GM18520 (cell line): ENCODE results near the gene ADCY6.

ENCODE experiments used
- ATAC-seq: cut with Tn5 transposase; IDR thresholded peaks from one replicate; pipeline ENCODE4 v1.9.1; 2021; ENCODE audit not compliant: unreplicated experiment

The ADCY6 gene

DNA sequence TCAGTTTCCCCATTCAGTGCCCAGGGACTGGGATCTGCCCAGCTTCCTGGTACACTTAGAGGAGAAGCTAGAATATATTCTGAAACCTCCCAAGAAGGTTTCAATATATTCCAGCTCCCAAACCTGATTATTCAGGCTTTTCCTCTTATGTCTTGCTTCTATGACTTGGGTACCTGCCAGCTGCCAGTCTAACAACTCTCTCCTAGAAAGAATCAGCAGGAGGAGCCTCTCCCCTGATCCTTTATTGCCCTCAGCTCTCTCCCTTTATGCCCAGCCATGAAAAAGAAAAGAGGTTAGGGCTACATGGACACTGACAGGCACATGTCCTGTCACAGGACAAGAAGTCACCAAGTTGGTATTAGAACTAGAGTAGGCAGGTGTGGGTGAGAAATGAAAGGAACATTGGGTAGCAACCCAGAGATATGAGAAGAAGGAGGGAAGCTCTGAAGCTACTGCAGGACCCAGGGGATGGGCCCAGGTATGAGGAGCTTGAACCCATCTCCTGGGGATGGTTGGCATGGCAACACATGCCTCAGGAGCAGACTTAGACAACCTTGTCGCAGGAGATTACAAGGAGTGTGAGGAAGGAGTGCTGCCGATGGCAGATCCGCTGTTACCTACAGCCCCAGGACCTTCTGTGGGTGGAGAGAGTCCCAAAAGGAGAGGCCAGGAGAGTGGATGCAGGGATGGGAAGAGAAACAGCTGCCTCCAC is 27.4 kb upstream of the ADCY6 start:
- no peak for ATAC-seq

DNA sequence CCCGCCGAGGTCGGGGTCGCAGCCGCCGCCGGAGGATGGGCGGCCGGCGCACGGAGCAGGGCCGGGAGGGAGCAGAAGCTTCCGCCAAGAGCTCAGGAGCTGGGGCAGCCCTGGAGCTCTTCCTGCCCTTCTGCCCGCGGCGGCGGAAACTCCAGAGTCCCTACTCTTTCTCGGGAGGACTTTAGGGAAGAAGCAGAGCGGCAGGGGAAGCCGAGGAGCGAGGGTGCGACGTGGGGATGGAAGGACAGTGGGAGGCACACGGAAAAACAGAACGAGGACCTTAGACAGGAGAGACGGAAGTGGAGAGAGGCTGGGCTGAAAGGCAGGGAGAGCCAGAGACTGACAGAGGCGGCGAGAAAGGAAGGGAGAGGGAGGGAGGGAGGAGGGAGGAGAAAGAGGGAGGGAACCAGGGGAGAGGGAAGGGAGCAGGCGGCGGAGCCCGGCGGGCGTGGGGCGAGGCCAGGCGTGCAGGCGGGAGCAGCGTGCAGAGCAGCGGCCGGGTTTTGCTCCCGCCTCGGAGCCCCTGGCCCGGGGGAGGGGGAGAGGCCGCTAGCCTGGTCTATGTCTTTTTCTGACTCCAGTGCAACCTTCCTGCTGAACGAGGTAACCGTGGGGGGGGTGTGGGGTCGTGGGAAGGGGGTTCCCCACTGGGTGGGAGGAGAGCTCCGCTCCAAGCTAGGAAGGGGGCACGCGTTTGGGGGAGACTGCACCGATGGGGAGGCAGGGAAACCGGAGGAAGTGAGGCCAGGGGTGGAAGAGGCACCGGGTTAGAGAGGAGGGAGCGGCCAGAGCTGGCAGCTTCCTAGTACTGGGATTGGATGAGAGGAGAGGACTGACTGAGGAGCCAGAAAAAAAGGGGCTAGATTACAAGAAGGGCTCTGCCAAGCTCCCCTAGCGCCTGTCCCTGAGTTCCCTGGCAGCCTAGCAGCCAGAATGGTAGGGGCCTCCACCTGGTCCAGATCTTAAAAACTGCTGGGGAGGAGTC is 26.5 kb upstream of the ADCY6 start:
- ATAC-seq, result no peak

DNA sequence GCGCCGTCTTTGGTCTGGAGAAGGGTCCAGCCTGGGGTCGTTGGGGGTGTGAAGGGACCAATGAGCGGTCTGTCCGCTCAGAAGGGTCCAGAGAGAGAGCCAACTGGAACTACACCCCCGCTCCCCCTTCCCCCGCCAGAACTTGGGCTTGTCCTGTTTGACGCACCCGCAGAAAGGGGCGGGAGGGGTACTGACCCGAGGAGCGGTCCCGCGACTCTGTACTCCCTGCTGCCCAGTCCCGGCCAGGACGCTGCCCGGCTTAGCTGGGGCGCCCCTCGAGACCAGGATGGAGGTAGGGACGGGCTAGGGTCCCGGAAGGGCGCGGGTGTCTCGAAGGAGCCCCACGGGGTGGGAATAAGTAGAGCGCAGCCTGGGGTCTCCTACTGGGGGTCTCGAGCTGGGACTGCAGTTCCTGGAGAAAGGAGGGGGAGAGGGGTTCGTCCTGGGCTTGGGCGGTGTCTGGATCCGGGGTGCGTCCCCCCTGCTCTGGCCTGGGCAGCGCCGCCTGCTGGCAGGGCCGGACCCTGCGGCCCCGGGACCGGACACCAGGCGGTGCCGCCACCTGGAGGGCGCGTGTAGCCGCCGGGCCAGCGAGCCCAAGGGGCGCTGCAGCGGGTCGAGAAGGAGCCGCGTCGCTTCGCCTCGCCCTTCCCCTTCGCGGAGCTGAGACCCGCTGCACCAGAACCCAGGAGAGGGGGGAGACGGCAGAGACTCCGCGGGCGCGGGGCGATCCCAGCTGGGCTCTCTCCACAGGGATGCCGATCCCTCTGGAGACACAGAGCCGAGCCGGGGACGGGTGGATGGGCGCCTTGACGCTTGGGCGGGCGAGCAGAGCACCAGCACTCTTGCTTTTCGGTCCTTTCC is 25.6 kb upstream of the ADCY6 start:
- peak; percentile 55 for ATAC-seq

DNA sequence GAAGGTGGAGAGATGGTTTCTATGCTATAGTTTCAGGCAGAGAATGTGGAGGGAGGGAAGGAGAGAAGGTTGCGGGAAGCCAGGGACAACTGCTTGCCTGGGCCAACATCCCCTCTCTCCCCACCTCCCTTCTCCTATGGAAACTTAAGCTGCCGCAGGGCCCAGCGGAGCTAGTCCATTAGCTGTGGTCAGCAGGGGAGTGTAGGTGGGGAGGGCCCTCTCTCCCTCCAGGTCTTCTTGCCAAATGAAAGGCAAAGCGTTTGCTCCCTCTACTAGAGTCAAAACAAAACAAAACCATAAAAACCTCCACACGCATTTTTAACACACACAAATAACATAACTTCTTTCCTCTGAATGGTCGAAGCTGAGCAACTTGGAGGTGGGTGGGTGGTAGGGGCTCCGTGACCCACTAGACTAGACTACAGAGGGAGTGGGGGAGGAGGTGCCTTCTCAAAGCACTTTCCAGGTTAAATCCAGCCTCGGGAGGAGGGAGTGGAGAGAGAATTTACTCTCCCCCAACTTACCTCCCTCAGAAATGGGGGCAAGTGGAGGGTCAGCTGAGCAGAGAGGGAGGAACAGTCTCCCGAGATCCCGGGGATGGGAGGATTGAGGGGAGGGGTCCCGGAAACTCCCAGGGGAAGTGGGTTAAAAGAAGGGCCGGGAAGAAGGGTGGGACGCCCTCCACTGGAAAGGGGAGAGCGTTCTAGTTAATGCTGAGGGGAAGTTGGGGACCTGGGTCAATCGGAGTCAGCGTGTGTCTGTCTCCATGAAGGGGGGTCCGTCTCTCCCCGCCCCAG is 24.8 kb upstream of the ADCY6 start:
- no peak for ATAC-seq

DNA sequence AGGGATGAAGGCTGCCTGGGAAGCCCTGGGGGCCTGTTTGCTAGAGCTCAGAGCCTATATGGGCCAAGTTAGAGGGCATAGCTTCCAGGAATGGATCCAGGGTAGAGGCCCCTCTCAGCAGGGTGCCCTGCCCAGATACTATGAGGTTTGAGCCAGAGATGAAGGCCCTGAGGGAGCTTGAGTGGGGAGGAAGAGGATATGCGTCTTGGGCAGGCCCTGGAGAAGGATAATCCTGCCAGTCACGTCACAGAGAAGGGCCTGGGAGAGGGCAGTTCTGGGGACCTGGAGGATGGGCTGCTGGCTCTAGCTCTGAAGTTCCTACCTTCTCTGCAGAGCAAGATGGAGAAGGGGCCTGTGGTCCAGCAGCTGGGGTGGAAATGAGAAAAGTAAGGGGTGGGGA is 23.5 kb upstream of the ADCY6 start:
- ATAC-seq, result no peak

DNA sequence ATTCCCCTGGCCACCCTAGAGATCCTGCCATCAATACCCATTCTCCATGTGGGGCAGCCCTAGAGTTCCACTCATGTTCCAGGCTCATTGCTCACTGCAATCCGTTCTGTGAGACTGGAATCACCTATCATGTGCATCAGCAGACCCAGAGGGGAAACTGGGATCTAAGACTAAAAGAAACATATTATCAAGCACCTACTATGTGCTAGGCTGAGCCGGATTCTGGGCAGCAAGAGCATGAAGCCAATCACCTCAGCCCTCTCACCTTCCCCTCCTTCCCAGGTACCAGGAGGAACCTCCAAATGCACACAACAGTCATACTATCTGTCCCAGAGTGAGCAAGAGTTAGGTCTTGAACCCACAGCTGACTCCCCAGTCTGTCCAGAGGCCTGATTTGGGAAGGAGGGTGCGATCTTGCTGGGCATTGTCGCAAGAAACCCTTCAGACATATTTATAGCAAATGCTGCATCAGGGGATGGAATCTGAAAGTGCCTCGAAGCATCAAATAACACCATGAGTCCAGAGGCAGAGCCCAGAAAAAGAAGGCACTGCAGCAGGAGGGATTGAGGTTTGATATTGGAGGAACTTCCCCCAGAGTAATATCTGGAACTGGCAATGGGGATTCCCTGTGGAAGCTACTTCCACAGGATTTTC is 22.7 kb upstream of the ADCY6 start:
- ATAC-seq, result no peak

DNA sequence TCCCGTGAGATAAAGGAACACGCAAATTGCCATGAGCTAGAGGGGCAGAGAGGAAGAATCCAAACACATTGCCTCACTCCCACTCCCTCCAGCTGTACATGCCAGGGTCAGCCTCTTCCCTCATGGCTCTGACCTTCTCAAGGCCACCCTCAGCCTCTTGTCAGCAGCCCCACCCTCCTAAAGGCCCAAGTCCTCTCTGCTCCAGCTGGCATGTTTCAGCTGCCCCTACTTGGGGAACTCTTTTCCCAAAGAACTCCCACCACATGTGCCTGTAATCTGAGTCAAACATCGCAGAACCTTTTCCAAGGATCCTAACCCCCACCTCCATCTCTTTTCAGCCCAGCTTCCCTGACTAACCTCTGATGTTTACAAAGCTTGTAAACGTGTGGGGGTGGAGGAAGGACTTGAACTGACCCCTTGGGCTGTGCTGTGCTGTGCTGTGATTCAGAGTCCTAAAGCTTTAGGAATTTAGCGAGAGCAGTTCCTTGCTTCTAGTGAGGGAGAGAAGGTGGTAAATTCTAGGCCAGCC is 22.1 kb upstream of the ADCY6 start:
- no peak for ATAC-seq

DNA sequence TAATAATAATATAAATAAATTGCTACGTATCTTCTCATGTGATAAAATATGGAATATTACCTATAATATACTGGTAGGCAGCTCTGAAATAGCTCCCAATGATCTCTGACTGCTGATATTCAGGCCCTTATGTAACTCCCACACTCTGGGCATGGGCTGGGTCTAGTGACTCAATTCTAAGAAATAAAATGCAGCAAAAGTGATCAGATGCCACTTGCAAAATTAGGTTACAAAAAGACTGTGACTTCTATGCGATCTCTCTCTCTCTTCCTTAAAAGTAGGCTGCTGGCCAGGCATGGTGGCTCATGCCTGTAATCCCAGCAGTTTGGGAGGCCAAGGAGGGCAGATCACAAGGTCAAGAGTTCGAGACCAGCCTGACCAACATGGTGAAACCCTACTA is 19.1 kb upstream of the ADCY6 start:
- no peak for ATAC-seq

DNA sequence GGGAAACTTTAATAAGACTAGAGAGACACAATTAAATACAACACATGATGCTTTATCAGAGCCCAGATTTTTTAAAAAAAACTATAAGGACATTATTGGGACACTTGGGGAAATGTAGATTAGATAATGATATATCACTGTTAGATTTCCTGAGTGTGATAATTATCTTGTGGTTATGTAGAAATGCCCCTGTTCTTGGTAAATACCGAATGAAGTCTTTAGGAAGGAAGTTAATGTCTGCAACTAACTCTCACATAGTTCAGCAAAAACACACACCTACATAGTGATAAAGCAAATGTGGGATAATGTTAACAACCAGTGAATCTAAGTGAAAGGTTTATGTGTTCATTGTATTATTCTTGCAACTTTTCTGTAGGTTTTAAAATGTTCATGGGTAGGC is 14.8 kb upstream of the ADCY6 start:
- ATAC-seq, result no peak

DNA sequence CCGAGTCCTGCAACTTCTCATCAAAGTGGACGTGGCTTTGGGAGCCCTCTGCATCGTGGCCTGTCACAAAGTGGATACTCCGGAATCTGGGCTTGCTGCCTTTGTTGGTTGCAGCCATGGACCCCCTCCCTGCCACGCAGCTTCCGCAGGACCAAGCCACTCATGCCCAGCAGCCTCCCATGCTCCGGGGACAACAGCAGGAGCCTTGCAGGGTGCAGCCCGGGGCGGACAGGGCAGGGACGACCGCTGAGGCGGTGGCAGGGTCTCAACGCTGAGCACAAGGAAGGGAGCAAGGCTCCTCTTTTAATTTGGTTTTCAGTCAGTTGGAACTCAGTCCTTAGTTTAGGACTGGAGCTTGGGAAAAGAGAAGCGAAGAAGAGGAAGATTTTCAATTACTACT is 12.1 kb upstream of the ADCY6 start:
- ATAC-seq, result no peak

DNA sequence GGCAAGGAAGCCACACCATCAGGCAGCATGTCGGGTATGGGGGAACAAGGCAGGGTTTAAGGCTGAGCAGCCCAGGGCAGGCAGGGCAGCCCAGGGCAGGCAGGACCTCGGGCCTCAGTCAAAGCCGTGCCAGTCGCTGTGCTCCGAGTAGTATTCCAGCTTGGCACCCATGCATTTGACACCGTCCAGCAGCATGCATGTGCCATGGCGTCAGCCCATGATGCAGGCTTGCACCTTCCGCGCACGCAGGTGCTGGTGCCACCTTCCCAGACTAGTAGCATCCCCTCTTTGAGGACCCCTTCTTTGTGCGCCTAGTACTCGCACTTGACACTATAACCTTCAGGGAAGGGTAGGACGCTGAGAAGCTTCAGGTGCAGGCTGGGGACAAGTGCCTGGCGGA is 11.6 kb upstream of the ADCY6 start:
- no peak for ATAC-seq

DNA sequence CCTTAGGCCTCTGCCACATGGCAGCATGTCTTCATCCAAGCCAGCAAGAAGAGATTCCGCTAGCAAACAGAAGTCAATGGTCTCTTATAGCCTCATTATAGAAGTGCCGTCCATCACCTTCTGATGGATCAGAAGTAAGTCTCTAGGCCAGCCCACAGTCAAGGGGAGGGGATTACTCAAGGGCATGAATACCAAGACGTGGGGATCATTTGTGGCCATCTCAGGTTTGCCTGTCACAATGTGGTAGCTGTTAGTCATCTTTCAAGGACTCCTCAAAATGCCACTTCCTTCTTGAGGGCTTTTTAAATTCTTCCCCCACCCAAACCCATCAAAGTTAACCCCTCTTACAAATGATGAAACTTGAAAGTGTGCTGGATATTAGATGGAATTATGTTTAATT is 8.1 kb upstream of the ADCY6 start:
- no peak for ATAC-seq

DNA sequence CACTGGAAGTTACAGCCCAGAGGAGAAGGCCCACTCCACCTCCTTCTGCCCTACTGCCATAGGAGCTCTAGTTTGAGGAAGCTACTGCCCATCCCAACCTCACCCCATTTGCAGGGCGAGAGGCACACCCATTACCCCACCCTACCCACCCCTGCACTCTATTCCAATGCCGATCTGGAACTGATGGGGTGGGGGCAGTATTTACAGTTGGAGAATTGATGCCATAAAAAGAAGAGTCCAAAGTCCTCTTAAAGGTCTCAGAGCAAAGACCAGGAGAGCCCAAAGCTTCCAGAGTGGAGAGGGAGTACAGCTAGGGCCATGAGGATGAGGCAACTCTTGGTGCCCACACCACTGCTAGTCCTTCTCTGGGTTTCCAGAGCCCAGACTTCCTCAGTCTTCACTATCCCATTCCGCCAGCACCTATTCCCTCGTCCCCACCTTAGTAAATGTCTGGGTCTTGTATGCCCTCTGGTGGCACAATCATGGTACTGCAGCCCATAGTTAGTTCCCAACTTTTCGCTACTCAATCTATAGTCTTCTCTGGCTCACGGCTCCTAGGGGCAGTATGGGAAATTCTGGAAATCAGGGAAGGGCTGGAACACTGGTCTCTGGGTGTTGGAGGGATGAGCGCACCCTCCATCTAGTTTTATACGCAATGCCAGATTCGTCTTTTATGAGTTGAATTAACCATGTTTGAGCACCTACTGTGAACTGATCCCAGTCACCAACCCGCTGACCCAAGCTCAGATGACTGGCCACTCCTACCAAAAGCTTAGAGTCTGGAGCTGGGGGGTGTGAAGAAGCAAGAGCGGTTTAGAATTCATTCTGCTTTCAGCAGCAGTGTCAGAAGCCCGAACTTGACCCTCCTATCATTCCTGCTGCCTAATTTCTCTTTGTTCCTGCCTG is 6.9 kb upstream of the ADCY6 start:
- ATAC-seq, result no peak

DNA sequence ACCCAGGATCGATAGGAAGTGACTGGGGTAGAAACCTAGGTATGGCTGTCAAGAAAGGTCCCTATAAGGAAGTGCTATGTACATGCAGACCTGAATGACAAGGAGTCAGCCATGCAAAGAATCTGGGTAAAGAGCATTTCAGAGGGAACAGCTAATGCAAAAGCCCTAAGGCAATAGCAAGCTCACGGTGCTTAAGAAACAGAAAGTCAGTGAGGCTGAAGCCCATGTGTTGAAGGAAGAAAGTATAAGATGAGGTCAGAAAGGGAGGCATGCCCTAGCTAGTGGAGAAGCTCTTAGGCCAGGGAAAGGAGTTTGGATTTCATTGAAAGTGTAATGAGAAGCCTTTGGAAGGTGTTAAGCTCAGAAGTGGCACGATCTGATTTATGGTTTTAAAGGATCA is 6.0 kb upstream of the ADCY6 start:
- ATAC-seq, result no peak

DNA sequence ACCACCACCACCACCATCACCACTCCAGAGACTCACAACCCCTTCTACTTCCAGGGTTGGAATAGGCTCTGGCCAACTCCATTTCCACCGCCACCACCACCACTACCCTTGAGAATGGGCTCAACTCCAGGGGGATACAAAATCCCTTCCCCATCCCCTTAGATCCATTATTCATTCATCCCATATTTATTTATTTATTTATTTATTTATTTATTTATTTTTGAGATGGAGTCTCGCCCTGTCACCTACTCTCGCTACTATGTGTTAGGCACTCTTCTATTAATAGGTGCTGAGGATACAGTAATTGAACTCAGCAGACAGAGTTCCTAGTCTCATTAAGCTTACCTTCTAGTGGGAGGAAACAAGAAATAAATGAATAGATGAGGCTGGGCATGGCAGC is 4.8 kb upstream of the ADCY6 start:
- no peak for ATAC-seq

DNA sequence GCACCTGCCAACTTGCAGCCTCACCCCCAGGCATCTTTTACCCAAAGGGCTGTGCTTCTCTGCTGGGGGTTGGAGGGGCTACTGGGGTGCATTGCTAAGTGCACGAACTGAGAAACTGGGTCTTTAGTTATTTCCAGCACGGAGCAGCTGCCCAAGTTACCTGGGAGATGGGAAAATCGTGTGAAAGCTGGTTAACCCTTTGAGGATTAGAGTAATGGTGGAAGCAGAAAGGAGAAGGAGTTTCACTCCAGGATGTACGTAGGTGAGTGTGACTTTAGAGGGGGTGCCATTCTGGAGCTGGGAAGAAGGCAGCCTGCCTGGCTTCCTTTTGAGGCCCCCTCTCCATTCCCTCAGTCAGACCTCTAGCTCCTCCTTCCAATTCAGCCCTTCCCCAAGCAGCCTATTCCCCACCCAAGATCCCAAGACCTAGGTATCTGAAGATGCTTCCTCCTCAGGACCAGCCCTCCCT is 1.0 kb upstream of the ADCY6 start:
- ATAC-seq, result no peak

DNA sequence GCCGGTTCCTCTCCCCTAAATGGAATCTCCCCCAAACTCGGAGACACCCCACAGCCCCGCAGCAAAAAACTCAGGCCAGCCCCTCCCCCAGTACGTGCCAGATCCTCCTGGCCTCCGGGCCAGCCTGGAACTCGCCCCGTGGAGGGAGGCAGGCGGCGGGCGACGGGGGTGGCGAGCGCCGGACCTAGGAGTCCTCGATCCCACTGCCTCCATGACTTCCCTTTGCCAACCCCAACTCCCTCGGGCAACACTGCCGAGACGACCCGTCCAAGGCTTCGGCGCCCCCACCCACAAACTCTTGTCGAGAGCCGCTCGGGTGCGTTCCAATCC is 400 bp downstream of the ADCY6 start:
- no peak for ATAC-seq

DNA sequence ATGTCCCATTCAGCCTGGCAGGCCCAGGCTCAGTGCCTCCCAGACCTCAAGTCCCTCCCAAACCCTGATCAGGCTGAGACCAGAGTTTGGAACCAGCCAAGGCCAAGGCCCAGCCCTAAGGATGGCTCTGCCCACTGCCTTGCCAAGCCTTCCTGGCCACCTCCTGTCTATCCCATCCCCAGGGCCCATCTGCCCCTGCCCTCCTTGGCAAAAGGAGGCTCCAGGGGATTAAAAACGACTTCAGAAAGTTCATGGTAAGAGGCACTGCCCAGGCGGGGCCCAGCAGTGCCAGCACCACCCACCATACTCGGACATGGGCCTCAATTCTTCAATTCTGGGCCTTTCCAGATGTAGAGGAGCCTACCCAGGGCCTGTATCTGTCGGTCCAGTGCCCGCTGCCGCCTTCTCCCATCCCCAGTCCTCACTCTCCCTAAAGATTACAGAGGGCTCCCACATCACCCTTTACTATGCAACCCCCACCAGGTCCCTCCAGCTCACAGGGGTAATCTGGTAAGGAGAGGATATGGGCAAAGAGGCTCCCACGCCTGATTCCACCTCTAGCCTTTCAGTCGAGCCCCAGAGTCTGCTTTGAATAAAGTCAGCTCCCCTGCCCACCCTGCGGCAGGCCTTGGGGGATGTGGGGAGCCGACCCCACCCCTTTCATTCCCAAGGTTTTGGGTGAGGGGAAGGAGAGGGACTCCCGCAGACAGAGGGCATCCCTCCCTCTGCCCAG is 932 bp downstream of the ADCY6 start:
- no peak for ATAC-seq
